Measurements from ENCODE around the gene CDH4. TPM values are rescaled to one million over a fixed set of nuclear protein-coding genes. Genes with fewer than 3 reads are reported as not detected.

Gene CDH4
- total and polyA plus RNA-seq, 9 of the 15 experiments (the other 6 are each of a cell fraction or from before 2014, with no cell fraction given): 0.04 TPM; not detected in 8

- Histone ChIP-seq H3K4me2 (ENCODE audit: insufficient read depth, low read length) (no peak overlapping the region), H3K9me1 (ENCODE audit: control insufficient read depth, insufficient read depth, low read length) (no peaks in the 10 kb centered on the region), H3K9ac (ENCODE audit: insufficient read depth in 1 of 2, low read depth in 2 of 2, low read length in 2 of 2) (no peak overlapping the region), H3K79me2 (ENCODE audit: control insufficient read depth, insufficient read depth, low read length) (no peaks in the 10 kb centered on the region), H2AFZ (ENCODE audit: low read depth, low read length) (no peak overlapping the region), H3K9me3 (replicated peaks; ENCODE audit: control insufficient read depth, insufficient read depth, low read depth, low read length) (no peaks in the 10 kb centered on the region), H3K27ac (ENCODE audit: extremely low read depth, low read depth, low read length) (no peak overlapping the region), H3K4me3 (no peak overlapping the region), H3K4me1 (replicated peaks in 1 of 2; ENCODE audit: control insufficient read depth in 2 of 2, insufficient read depth in 2 of 2, low read length in 2 of 2) (no peaks in the 10 kb centered on the region), H3K36me3 (ENCODE audit: control insufficient read depth, insufficient read depth, low read length) (no peaks in the 10 kb centered on the region), H4K20me1 (replicated peaks; ENCODE audit: control insufficient read depth, insufficient read depth, low read length) (no peaks in the 10 kb centered on the region), H3K27me3 (ENCODE audit: control insufficient read depth in 2 of 2, insufficient read depth in 2 of 2, low read length in 2 of 2) (no peaks in the 10 kb centered on the region; a peak in 1 of 5 replicates)
- ChIA-PET POLR2A (interaction anchor here (0.6 kb wide), 1 partner anchor 107 kb away, joined by 3 read pairs; no protein-coding TSS in a partner anchor), CTCF (ENCODE audit: low intra/inter-chr PET ratio) (no interaction called here)
- in situ Hi-C loops (cut with MboI) (no loop called here), intact Hi-C loops (cut with micrococcal nuclease) (no loop called here)
- TF ChIP-seq ZBTB17 (CRISPR knock-in tag; IDR thresholded peaks at IDR 0.05): no peak
- TF ChIP-seq, protein P1, sequence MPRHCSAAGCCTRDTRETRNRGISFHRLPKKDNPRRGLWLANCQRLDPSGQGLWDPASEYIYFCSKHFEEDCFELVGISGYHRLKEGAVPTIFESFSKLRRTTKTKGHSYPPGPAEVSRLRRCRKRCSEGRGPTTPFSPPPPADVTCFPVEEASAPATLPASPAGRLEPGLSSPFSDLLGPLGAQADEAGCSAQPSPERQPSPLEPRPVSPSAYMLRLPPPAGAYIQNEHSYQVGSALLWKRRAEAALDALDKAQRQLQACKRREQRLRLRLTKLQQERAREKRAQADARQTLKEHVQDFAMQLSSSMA (CRISPR knock-in tag; IDR thresholded peaks at IDR 0.05): no peak
- TF ChIP-seq ZNF699 (CRISPR knock-in tag; IDR thresholded peaks at IDR 0.05; ENCODE audit: insufficient replicate concordance): no peak
- BruUV-seq (replicated peaks): no TSS peak
- ATAC-seq: no peak
- no peak for DNase-seq (ENCODE audit: extremely low read depth in 1 of 4, low spot score in 3 of 4)
- WGBS (ENCODE audit: insufficient coverage, low coverage, missing lambda C conversion rate): 0% methylated on average over 7 of the region's 7 CpGs
- no peak for FAIRE-seq
These were observed 207.6 kb downstream of the CDH4 start for GRCh38 chr20:61459705-61460104.

DNA sequence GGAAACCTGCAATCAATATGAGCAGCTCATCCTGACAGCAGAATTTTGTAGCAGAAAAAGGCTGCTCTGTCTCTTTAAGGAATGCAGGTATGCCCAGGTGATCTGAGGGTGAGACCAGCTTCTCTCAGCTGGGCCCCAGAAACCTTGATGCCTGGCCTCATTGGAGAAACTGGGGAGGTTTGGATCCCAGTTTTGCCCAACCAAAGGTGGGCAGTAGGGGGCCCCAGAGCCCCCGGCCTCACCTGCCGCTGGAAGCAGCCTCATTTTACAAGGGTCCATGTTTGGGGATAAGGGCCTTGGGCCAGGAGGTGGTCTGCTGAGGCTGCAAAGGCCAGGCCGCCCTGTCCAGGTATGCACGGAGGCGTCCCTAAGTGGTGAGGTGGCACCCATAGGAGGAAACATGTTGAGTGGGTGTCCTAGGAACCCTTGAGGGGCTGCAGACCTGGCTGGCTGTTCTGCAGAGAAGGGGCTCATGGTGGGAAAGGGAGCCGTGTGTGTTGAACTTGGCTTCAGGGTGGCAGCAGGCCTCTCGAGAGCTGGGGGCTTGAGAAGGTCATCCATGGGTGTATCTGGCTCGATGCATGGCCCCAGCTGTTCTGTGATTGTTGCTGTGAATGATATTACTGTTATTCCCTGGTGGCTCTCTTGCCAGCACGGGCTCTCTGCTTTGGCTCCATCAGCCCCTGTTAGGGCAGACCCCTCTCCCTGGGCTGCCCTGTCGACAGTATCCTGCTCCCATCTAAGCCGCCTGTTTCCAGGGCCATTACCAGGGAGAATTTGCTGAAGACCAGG lies 208.4 kb downstream of the CDH4 start:
- H3K9me1 ChIP-seq (ENCODE audit: control insufficient read depth, insufficient read depth, low read length): no peaks in the 10 kb centered on the region
- H2AFZ ChIP-seq (ENCODE audit: low read depth, low read length): no peak overlapping the region
- H3K4me3 ChIP-seq: no peak overlapping the region
- ATAC-seq: no peak
- no peak for FAIRE-seq
- no peaks in the 10 kb centered on the region for H4K20me1 ChIP-seq (replicated peaks; ENCODE audit: control insufficient read depth, insufficient read depth, low read length)
- intact Hi-C loops (cut with micrococcal nuclease) (no loop called here), in situ Hi-C loops (cut with MboI) (no loop called here)
- no peak overlapping the region for H3K4me2 ChIP-seq (ENCODE audit: insufficient read depth, low read length)
- no peaks in the 10 kb centered on the region; a peak in 1 of 5 replicates for H3K27me3 ChIP-seq (ENCODE audit: control insufficient read depth in 2 of 2, insufficient read depth in 2 of 2, low read length in 2 of 2)
- POLR2A ChIA-PET: no interaction called here
- no TSS peak for BruUV-seq (replicated peaks)
- H3K9me3 ChIP-seq (replicated peaks; ENCODE audit: control insufficient read depth, insufficient read depth, low read depth, low read length): no peaks in the 10 kb centered on the region
- H3K79me2 ChIP-seq (ENCODE audit: control insufficient read depth, insufficient read depth, low read length): no peaks in the 10 kb centered on the region
- no peak for DNase-seq (ENCODE audit: extremely low read depth in 1 of 4, low spot score in 3 of 4)
- H3K9ac ChIP-seq (ENCODE audit: insufficient read depth in 1 of 2, low read depth in 2 of 2, low read length in 2 of 2): no peak overlapping the region
- 3% methylated on average over 10 of the region's 11 CpGs for WGBS (ENCODE audit: insufficient coverage, low coverage, missing lambda C conversion rate)
- CTCF ChIA-PET (ENCODE audit: low intra/inter-chr PET ratio): no interaction called here
- H3K36me3 ChIP-seq (ENCODE audit: control insufficient read depth, insufficient read depth, low read length): no peaks in the 10 kb centered on the region
- no peaks in the 10 kb centered on the region for H3K4me1 ChIP-seq (replicated peaks in 1 of 2; ENCODE audit: control insufficient read depth in 2 of 2, insufficient read depth in 2 of 2, low read length in 2 of 2)
- no peak overlapping the region for H3K27ac ChIP-seq (ENCODE audit: extremely low read depth, low read depth, low read length)
- TF ChIP-seq TSC22D4 (tag; IDR thresholded peaks at IDR 0.05): no peak
- TF ChIP-seq ZZZ3 (IDR thresholded peaks at IDR 0.05): no peak
